Right atrium auricular region (tissue), 2 donors: Measurements from ENCODE around the gene PIK3R5. TPM values are rescaled to one million over a fixed set of nuclear protein-coding genes. Genes with fewer than 3 reads are reported as not detected.

Source experiments
- DNase-seq: peaks from one replicate; pipeline ENCODE4 v3.0.0-alpha.2; 2019; ENCODE audit warnings: low spot score
- H3K27ac ChIP-seq, 2 donors: fragments of 200-600 bp; sonication (generic); 1 replicate in 1 of 2; 2 replicates in 1 of 2; pipeline ENCODE4 v1.5.1; 2016 to 2019
- H3K27me3 ChIP-seq, 2 donors: fragments of 200-600 bp; sonication (generic); one replicate each; pipeline versions ENCODE4 v1.5.1 to v1.6.0; 2017 to 2019
- H3K36me3 ChIP-seq: fragments of 200-600 bp; sonication (generic); one replicate; pipeline ENCODE4 v1.5.1; 2016
- H3K4me1 ChIP-seq, 2 donors: fragments of 200-600 bp; sonication (generic); one replicate each; pipeline versions ENCODE4 v1.5.1 to v1.6.0; 2017 to 2019
- H3K4me3 ChIP-seq, 2 donors: fragments of 200-600 bp; sonication (generic); 1 replicate in 1 of 2; 2 replicates in 1 of 2; pipeline ENCODE4 v1.5.1; 2017 to 2019; ENCODE audit warnings: mild to moderate bottlenecking in 1 of 2, moderate library complexity in 1 of 2
- H3K9me3 ChIP-seq, 2 donors: fragments of 200-600 bp; sonication (generic); one replicate each; pipeline ENCODE4 v1.5.1; 2019
- total RNA-seq, 2 donors: library from RNA; depleted of rRNA; stranded (reverse); fragments of >200 nt; gene quantifications; one replicate each; pipeline ENCODE4 v1.1.0, GENCODE V29; 2016
- TF ChIP-seq, protein P1 (sequence below), 2 donors: fragments of 200-600 bp; sonication (generic); IDR thresholded peaks; one replicate each; pipeline ENCODE4 v1.5.1; 2019; ENCODE audit warnings: antibody characterized with exemption in 2 of 2

PIK3R5 gene
- total RNA-seq, 2 donors from 2014 or later, result 5.0 to 7.5 TPM

DNA sequence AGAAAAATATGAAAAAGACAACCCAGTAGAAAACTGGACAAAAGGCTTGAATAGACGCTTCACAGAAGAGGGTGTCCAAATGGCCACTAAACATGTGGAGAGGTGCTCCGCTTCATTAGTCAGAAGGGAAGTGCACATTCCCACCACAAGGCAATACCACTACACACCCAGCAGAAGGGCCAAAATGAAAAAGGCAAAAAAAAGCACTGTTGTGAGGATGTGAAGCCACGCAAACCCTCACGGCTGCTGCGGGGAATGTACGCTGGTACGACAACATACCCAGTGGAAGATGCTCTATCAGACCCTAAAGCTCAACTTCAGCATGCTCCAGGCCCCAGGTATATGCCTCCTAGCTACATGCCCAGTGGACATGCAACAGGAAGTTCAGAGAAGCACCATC, 17.0 kb downstream of the PIK3R5 start:
- no peaks in the 10 kb centered on the region for H3K36me3 ChIP-seq
- no peaks in the 10 kb centered on the region for H3K9me3 ChIP-seq
- no peak overlapping the region for H3K4me3 ChIP-seq
- no peak overlapping the region for H3K27ac ChIP-seq
- no peaks in the 10 kb centered on the region for H3K4me1 ChIP-seq
- H3K27me3 ChIP-seq, result no peaks in the 10 kb centered on the region
- DNase-seq, result no peak
- TF ChIP-seq, protein P1, sequence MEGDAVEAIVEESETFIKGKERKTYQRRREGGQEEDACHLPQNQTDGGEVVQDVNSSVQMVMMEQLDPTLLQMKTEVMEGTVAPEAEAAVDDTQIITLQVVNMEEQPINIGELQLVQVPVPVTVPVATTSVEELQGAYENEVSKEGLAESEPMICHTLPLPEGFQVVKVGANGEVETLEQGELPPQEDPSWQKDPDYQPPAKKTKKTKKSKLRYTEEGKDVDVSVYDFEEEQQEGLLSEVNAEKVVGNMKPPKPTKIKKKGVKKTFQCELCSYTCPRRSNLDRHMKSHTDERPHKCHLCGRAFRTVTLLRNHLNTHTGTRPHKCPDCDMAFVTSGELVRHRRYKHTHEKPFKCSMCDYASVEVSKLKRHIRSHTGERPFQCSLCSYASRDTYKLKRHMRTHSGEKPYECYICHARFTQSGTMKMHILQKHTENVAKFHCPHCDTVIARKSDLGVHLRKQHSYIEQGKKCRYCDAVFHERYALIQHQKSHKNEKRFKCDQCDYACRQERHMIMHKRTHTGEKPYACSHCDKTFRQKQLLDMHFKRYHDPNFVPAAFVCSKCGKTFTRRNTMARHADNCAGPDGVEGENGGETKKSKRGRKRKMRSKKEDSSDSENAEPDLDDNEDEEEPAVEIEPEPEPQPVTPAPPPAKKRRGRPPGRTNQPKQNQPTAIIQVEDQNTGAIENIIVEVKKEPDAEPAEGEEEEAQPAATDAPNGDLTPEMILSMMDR (IDR thresholded peaks at IDR 0.05), result no peak

GRCh38 chr17:8947201-8947600, 18.3 kb downstream of the PIK3R5 start:
- Histone ChIP-seq H3K36me3 (no peaks in the 10 kb centered on the region), H3K9me3 (no peaks in the 10 kb centered on the region), H3K4me1 (no peaks in the 10 kb centered on the region), H3K27ac (no peak overlapping the region), H3K4me3 (no peak overlapping the region), H3K27me3 (no peaks in the 10 kb centered on the region)
- no peak for DNase-seq
- TF ChIP-seq, protein P1 (IDR thresholded peaks at IDR 0.05), result no peak

DNA sequence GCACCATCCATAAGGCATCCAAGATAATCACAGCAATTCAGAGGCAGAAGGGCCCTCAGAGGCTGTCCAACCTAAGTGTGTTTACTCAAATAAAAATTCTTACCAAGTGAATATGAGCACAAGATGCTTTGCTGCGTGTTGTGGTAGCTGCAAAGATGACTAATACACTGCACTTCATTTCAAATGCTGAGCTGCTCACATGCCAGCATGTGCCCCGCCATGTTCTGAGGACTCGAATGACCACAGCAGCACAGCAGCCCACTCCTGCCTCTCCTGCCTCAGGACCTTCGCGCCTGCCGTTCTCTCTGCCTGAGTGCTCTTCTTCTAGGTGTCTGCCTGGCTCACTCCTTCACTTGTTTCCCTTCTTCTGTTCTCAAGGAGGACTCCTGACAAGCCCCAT, 19.0 kb downstream of the PIK3R5 start:
- H3K4me1 ChIP-seq, result no peaks in the 10 kb centered on the region
- no peak overlapping the region for H3K4me3 ChIP-seq
- no peak for DNase-seq
- H3K27ac ChIP-seq, result no peak overlapping the region
- H3K9me3 ChIP-seq, result no peaks in the 10 kb centered on the region
- H3K36me3 ChIP-seq, result no peaks in the 10 kb centered on the region
- TF ChIP-seq, protein P1 (IDR thresholded peaks at IDR 0.05), result no peak
- H3K27me3 ChIP-seq, result no peaks in the 10 kb centered on the region

DNA sequence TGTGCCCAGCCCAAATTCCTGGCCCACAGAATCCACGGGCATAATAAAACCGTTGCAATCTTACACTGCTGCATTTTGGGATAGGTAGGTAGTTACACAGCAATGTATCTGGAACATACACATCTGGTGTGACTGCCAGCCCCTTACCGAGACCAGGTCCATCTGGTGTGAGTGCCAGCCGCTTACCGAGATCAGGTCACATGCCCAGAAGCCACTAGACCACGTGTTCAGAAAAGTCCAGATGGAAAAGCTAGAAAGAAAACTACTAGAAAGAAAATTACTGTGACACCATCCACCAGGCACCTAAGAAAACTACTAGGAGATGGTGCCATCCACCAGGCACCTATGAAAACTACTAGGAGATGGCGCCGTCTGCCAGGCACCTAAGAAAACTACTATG, 19.4 kb downstream of the PIK3R5 start:
- Histone ChIP-seq H3K27me3 (no peaks in the 10 kb centered on the region), H3K9me3 (no peaks in the 10 kb centered on the region), H3K4me3 (no peak overlapping the region), H3K4me1 (no peaks in the 10 kb centered on the region), H3K27ac (no peak overlapping the region), H3K36me3 (no peaks in the 10 kb centered on the region)
- no peak for DNase-seq
- TF ChIP-seq, protein P1 (IDR thresholded peaks at IDR 0.05), result no peak

DNA sequence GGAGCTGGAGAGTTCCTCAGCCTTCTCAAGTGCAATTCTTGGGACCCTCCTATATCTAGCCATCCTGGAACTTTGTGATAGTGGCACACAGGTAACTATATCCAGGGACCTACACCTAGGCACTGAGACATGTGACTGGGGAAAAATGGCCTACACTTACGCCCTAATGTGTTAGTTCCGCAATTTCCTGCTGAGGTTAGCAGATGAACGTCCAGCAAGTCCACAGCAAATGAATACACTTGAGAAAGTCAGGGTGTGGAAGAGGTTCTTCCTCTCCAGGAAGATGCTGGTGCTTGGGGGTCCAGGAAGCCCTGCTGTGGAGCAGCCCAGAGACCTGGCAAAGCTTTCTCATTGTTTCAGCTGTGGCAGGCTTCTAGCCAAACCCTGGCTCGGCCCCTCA, 20.8 kb downstream of the PIK3R5 start:
- no peak overlapping the region for H3K4me3 ChIP-seq
- TF ChIP-seq, protein P1 (IDR thresholded peaks at IDR 0.05), result no peak
- H3K27ac ChIP-seq, result no peak overlapping the region
- no peak for DNase-seq
- no peaks in the 10 kb centered on the region for H3K36me3 ChIP-seq
- H3K27me3 ChIP-seq, result no peaks in the 10 kb centered on the region
- no peaks in the 10 kb centered on the region for H3K9me3 ChIP-seq
- H3K4me1 ChIP-seq, result no peaks in the 10 kb centered on the region

- H3K36me3 ChIP-seq, result no peaks in the 10 kb centered on the region
- no peak overlapping the region for H3K27ac ChIP-seq
- H3K4me3 ChIP-seq, result no peak overlapping the region
- TF ChIP-seq, protein P1 (IDR thresholded peaks at IDR 0.05), result no peak
- no peaks in the 10 kb centered on the region for H3K9me3 ChIP-seq
- no peaks in the 10 kb centered on the region for H3K27me3 ChIP-seq
- H3K4me1 ChIP-seq, result no peaks in the 10 kb centered on the region
- no peak for DNase-seq
Measured at GRCh38 chr17:8944083-8944482, 21.4 kb downstream of the PIK3R5 start.
